IMR-90 (cell line): ENCODE measurements around the gene NT5C3A. TPM values are rescaled to one million over a fixed set of nuclear protein-coding genes. Genes with fewer than 3 reads are reported as not detected.
A peak's percentile ranks its signal among the peaks of the same experiment; 100 is the strongest.
"Not testable (repeated sequence)": the region's sequence is repeated elsewhere in the genome, so short reads cannot be mapped to it uniquely, and the experiment has no call there.

Source experiments
- ATAC-seq: fragments of 200-7000 bp; cut with Tn5 transposase; 2 replicates; pipeline ENCODE4 v1.9.1; 2020; ENCODE audit warnings: low read depth, mild to moderate bottlenecking, moderate library complexity
- BruUV-seq: library from RNA; stranded (reverse); fragments of 400-500 nt; replicated peaks from 2 replicates; lab custom pipeline; 2021; lab: Mats Ljungman, UMichigan
- CTCF ChIA-PET: fragments of 300-600 bp; formaldehyde crosslinking; extraction: SDS; loops from one replicate; lab custom pipeline; 2021; ENCODE audit warnings: antibody characterized with exemption; lab: Yijun Ruan, JAX
- POLR2A ChIA-PET: fragments of 300-600 bp; sonication (Branson Sonifier 250); formaldehyde crosslinking; loops from one replicate; lab custom pipeline; 2022; ENCODE audit warnings: antibody characterized with exemption; ENCODE audit not compliant: unreplicated experiment; lab: Charles Lee
- DNase-seq: peaks from one replicate; pipeline ENCODE4 v3.0.0; 2013
- H2AFZ ChIP-seq: replicated peaks from 2 replicates; pipeline ENCODE3; 2013; ENCODE audit warnings: low read length, mild to moderate bottlenecking; ENCODE audit not compliant: poor library complexity
- H2AK5ac ChIP-seq: 2 replicates; pipeline ENCODE4 v1.6.1; 2013; ENCODE audit warnings: low read depth, low read length, inconsistent platforms
- H2AK9ac ChIP-seq: replicated peaks from 2 replicates; pipeline ENCODE3; 2013; ENCODE audit warnings: mild to moderate bottlenecking, low read depth, low read length, moderate library complexity; ENCODE audit not compliant: poor library complexity
- H2BK120ac ChIP-seq: 2 replicates; pipeline ENCODE4 v1.6.1; 2013; ENCODE audit warnings: low read depth, low read length, inconsistent platforms
- H2BK15ac ChIP-seq: 3 replicates; pipeline ENCODE4 v1.6.1; 2013; ENCODE audit warnings: low read depth, low read length, inconsistent platforms
- H2BK20ac ChIP-seq: 2 replicates; pipeline ENCODE4 v1.6.1; 2013; ENCODE audit warnings: low read depth, mild to moderate bottlenecking, inconsistent platforms, low read length, moderate library complexity
- H2BK5ac ChIP-seq: 2 replicates; pipeline ENCODE4 v1.6.1; 2013; ENCODE audit warnings: mild to moderate bottlenecking, low read depth, low read length, inconsistent platforms; ENCODE audit not compliant: poor library complexity, severe bottlenecking
- H3K14ac ChIP-seq: replicated peaks from 2 replicates; pipeline ENCODE4 v1.6.1; 2013; ENCODE audit warnings: low read depth, low read length, inconsistent platforms
- H3K18ac ChIP-seq: 2 replicates; pipeline ENCODE4 v1.6.1; 2013; ENCODE audit warnings: low read depth, low read length, control low read depth
- H3K23ac ChIP-seq: 2 replicates; pipeline ENCODE4 v1.6.1; 2013; ENCODE audit warnings: low read depth, low read length, inconsistent platforms
- H3K27ac ChIP-seq: 2 replicates; pipeline ENCODE4 v1.5.1; 2013; ENCODE audit warnings: mild to moderate bottlenecking, control low read depth, low read length; ENCODE audit not compliant: insufficient read depth
- H3K27me3 ChIP-seq: 2 replicates; pipeline ENCODE4 v1.6.1; 2013; ENCODE audit warnings: low read length; ENCODE audit not compliant: control insufficient read depth, insufficient read depth
- H3K36me3 ChIP-seq: 2 replicates; pipeline ENCODE4 v1.6.1; 2013; ENCODE audit warnings: low read length, mixed read lengths; ENCODE audit not compliant: control insufficient read depth, insufficient read depth
- H3K4ac ChIP-seq: 2 replicates; pipeline ENCODE4 v1.6.1; 2013; ENCODE audit warnings: low read depth, low read length, inconsistent platforms
- H3K4me1 ChIP-seq: 2 replicates; pipeline ENCODE4 v1.6.1; 2013; ENCODE audit warnings: low read length, mixed read lengths; ENCODE audit not compliant: control insufficient read depth, insufficient read depth
- H3K4me2 ChIP-seq: 2 replicates; pipeline ENCODE4 v1.6.1; 2013; ENCODE audit warnings: low read depth, mild to moderate bottlenecking, control low read depth, low read length, moderate library complexity
- H3K4me3 ChIP-seq: 2 replicates; pipeline ENCODE4 v1.5.1; 2013; ENCODE audit warnings: low read depth, mild to moderate bottlenecking, control low read depth, low read length, moderate library complexity; ENCODE audit not compliant: insufficient read depth
- H3K56ac ChIP-seq: 2 replicates; pipeline ENCODE4 v1.6.1; 2013; ENCODE audit warnings: low read length, inconsistent platforms; ENCODE audit not compliant: insufficient read depth; ENCODE audit errors: extremely low read depth
- H3K79me1 ChIP-seq, 2 experiments: 2 replicates each; pipeline ENCODE4 v1.6.1; 2013; ENCODE audit warnings: low read length in 2 of 2, inconsistent platforms in 1 of 2, low read depth in 1 of 2
- H3K9ac ChIP-seq: 2 replicates; pipeline ENCODE4 v1.6.1; 2013; ENCODE audit warnings: low read depth, low read length, control low read depth
- H3K9me1 ChIP-seq: 2 replicates; pipeline ENCODE4 v1.6.1; 2013; ENCODE audit warnings: low read length, inconsistent platforms; ENCODE audit not compliant: insufficient read depth
- H3K9me3 ChIP-seq: 2 replicates; pipeline ENCODE4 v1.6.1; 2013; ENCODE audit warnings: low read length; ENCODE audit not compliant: control insufficient read depth, insufficient read depth
- H4K20me1 ChIP-seq: 2 replicates; pipeline ENCODE4 v1.6.1; 2013; ENCODE audit warnings: low read length, inconsistent platforms; ENCODE audit not compliant: insufficient read depth
- H4K5ac ChIP-seq: 2 replicates; pipeline ENCODE4 v1.6.1; 2013; ENCODE audit warnings: mild to moderate bottlenecking, low read depth, low read length, control low read depth
- H4K8ac ChIP-seq, 2 experiments: 2 replicates each; pipeline ENCODE4 v1.6.1; 2013; ENCODE audit warnings: low read depth in 2 of 2, low read length in 2 of 2, control low read depth in 1 of 2, inconsistent platforms in 1 of 2
- H4K91ac ChIP-seq: 2 replicates; pipeline ENCODE4 v1.6.1; 2013; ENCODE audit warnings: low read depth, low read length, inconsistent platforms; ENCODE audit not compliant: insufficient read depth
- WGBS, 2 experiments: methylation state at CpG; one replicate each; pipeline versions ENCODE4 v1.1.5 to v1.1.7; 2013; ENCODE audit warnings: missing lambda C conversion rate in 2 of 2; ENCODE audit not compliant: insufficient read length in 1 of 2; ENCODE audit errors: extremely low coverage in 2 of 2; 5-methylcytosine and 5-hydroxymethylcytosine counted together
- dilution Hi-C: fragments of 300-500 bp; cut with HindIII; formaldehyde crosslinking; loops from one replicate; pipeline ENCODE4 v1.14.3; 2018; ENCODE audit warnings: low sequenced_read_pairs; ENCODE audit not compliant: unreplicated experiment
- in situ Hi-C: fragments of 300-500 bp; cut with MboI; formaldehyde crosslinking; loops from 3 replicates; pipeline ENCODE4 v1.14.3; 2019; ENCODE audit warnings: low sequenced_read_pairs, inconsistent platforms, mixed read lengths
- intact Hi-C: fragments of 100-400 bp; cut with micrococcal nuclease; formaldehyde crosslinking; loops from 2 replicates; pipeline ENCODE4 v1.10.0; 2022
- polyA plus RNA-seq, 3 experiments: library from polyadenylated mRNA; depleted of rRNA; stranded (reverse); fragments of >200 nt; gene quantifications; 2 replicates each; pipeline ENCODE4 v1.2.3, GENCODE V29; 2012; ENCODE audit warnings: low replicate concordance in 1 of 3
- total RNA-seq: library from RNA; depleted of rRNA; stranded (reverse); fragments of >200 nt; gene quantifications from 2 replicates; pipeline ENCODE4 v1.2.3, GENCODE V29; 2012

The NT5C3A gene
- total and polyA plus RNA-seq, 2 of the 4 experiments (the other 2 are of a cell fraction) = 11.3 to 12.2 TPM

GRCh38 chr7:33005690-33006089 is 56.9 kb downstream of the NT5C3A start:
- H2BK5ac ChIP-seq, H3K9me3 ChIP-seq, H3K79me1 ChIP-seq, H2AK5ac ChIP-seq, H3K9ac ChIP-seq, H3K27me3 ChIP-seq, CTCF ChIA-PET, POLR2A ChIA-PET, ATAC-seq, intact Hi-C loops, in situ Hi-C loops, H3K23ac ChIP-seq, H4K8ac ChIP-seq, H3K14ac ChIP-seq, H3K4me2 ChIP-seq, dilution Hi-C loops, H3K4ac ChIP-seq, H3K18ac ChIP-seq, H3K56ac ChIP-seq, H4K5ac ChIP-seq, DNase-seq, H4K91ac ChIP-seq, H2BK20ac ChIP-seq, H3K27ac ChIP-seq, H2BK15ac ChIP-seq, H2BK120ac ChIP-seq, H2AK9ac ChIP-seq, H3K4me3 ChIP-seq, H4K20me1 ChIP-seq, H2AFZ ChIP-seq, H3K4me1 ChIP-seq, H3K9me1 ChIP-seq: not testable (repeated sequence)
- peaks cover 21% of the 10 kb centered on the region for H3K36me3 ChIP-seq
- TSS peak; percentile 92 for BruUV-seq
- WGBS, 2 experiments = no CpG with 5 or more reads among the region's 4 CpGs

GRCh38 chr7:33005193-33005592 is 57.4 kb downstream of the NT5C3A start:
- H2AFZ ChIP-seq, H3K18ac ChIP-seq, H2BK5ac ChIP-seq, DNase-seq, POLR2A ChIA-PET, H3K4me2 ChIP-seq, H3K79me1 ChIP-seq, H3K9ac ChIP-seq, H3K27ac ChIP-seq, H2BK15ac ChIP-seq, H3K4me1 ChIP-seq, H3K4me3 ChIP-seq, H2AK9ac ChIP-seq, H4K5ac ChIP-seq, H2BK20ac ChIP-seq, dilution Hi-C loops, H4K20me1 ChIP-seq, H3K23ac ChIP-seq, intact Hi-C loops, H3K9me1 ChIP-seq, H3K56ac ChIP-seq, H2AK5ac ChIP-seq, BruUV-seq, CTCF ChIA-PET, H4K91ac ChIP-seq, H2BK120ac ChIP-seq, H4K8ac ChIP-seq, H3K4ac ChIP-seq, H3K27me3 ChIP-seq, ATAC-seq, H3K9me3 ChIP-seq, in situ Hi-C loops, H3K14ac ChIP-seq: not testable (repeated sequence)
- H3K36me3 ChIP-seq = peaks cover 21% of the 10 kb centered on the region
- 85% methylated on average over 4 of the region's 8 CpGs; no CpG with 5 or more reads in 1 of the 2 experiments for WGBS, 2 experiments
